Endothelial cell of umbilical vein (primary cell): Measurements from ENCODE around the gene SHISA7. TPM values are rescaled to one million over a fixed set of nuclear protein-coding genes. Genes with fewer than 3 reads are reported as not detected.

Experiments
- BruUV-seq: library from RNA; stranded (reverse); fragments of 400-500 nt; replicated peaks from 2 replicates; lab custom pipeline; 2021; lab: Mats Ljungman, UMichigan
- CTCF ChIA-PET: fragments of 300-600, 350-600 bp; sonication (Branson Sonifier 250); formaldehyde crosslinking; loops from one replicate; lab custom pipeline; 2021; ENCODE audit warnings: antibody characterized with exemption, inconsistent platforms; lab: Charles Lee
- POLR2A ChIA-PET: fragments of 300-600, 350-600 bp; sonication (Branson Sonifier 250); formaldehyde crosslinking; loops from one replicate; lab custom pipeline; 2021; ENCODE audit warnings: antibody characterized with exemption, inconsistent platforms; lab: Charles Lee
- DNase-seq: peaks from one replicate; pipeline ENCODE4 v3.0.0-alpha.2; 2011; ENCODE audit warnings: low read depth, low spot score
- FAIRE-seq: peaks from 2 replicates; lab custom pipeline; 2011; peaks lifted over from hg19 to GRCh38; lab: Jason Lieb, UNC
- H2AFZ ChIP-seq: 2 replicates; pipeline ENCODE4 v1.6.0; 2012; ENCODE audit warnings: low read depth, low read length, control low read depth, inconsistent platforms
- H3K27ac ChIP-seq: 2 replicates; pipeline ENCODE4 v1.5.1; 2011; ENCODE audit warnings: low read depth, mild to moderate bottlenecking, control low read depth, low read length, moderate library complexity; ENCODE audit not compliant: insufficient read depth
- H3K27me3 ChIP-seq, 2 experiments: 2 replicates each; pipeline versions ENCODE4 v1.6.0 to v1.6.1; 2011; ENCODE audit warnings: low read length in 2 of 2, mixed read lengths in 1 of 2; ENCODE audit not compliant: control insufficient read depth in 2 of 2, insufficient read depth in 2 of 2
- H3K36me3 ChIP-seq, 2 experiments: 2 replicates in 1 of 2; 3 replicates in 1 of 2; pipeline ENCODE4 v1.5.1; 2011; ENCODE audit warnings: low read length in 2 of 2, mild to moderate bottlenecking in 1 of 2, moderate library complexity in 1 of 2; ENCODE audit not compliant: control insufficient read depth in 2 of 2, insufficient read depth in 2 of 2; ENCODE audit errors: extremely low read depth in 1 of 2
- H3K4me1 ChIP-seq: 3 replicates; pipeline ENCODE4 v1.5.1; 2011; ENCODE audit warnings: mild to moderate bottlenecking, low read length; ENCODE audit not compliant: control insufficient read depth, insufficient read depth; ENCODE audit errors: extremely low read depth
- H3K4me2 ChIP-seq: 2 replicates; pipeline ENCODE4 v1.6.1; 2011; ENCODE audit warnings: low read length, control low read depth, mixed read lengths; ENCODE audit not compliant: insufficient read depth
- H3K4me3 ChIP-seq, 3 experiments: fragments of 200-600 bp in 1 of 3; sonication (generic), shearing (Covaris generic) in 1 of 3; replicated peaks in 1 of 3; 2 replicates each; pipeline ENCODE4 v1.5.1; 2011 to 2016; ENCODE audit warnings: control low read depth in 3 of 3, low read length in 3 of 3, mild to moderate bottlenecking in 2 of 3, inconsistent platforms in 1 of 3, low read depth in 1 of 3, moderate library complexity in 1 of 3; ENCODE audit not compliant: insufficient read depth in 1 of 3
- H3K79me2 ChIP-seq: 2 replicates; pipeline ENCODE4 v1.6.0; 2012; ENCODE audit warnings: low read length, inconsistent platforms; ENCODE audit not compliant: control insufficient read depth, insufficient read depth
- H3K9ac ChIP-seq: replicated peaks from 2 replicates; pipeline ENCODE3; 2011; ENCODE audit warnings: low read length, control low read depth; ENCODE audit not compliant: insufficient read depth; ENCODE audit errors: extremely low read depth
- H3K9me1 ChIP-seq: replicated peaks from 3 replicates; pipeline ENCODE4 v1.6.0; 2011; ENCODE audit warnings: mild to moderate bottlenecking, low read length; ENCODE audit not compliant: control insufficient read depth, insufficient read depth; ENCODE audit errors: extremely low read depth
- H3K9me3 ChIP-seq: replicated peaks from 2 replicates; pipeline ENCODE4 v1.5.1; 2012; ENCODE audit warnings: low read length, inconsistent platforms; ENCODE audit not compliant: control insufficient read depth, insufficient read depth
- H4K20me1 ChIP-seq: replicated peaks from 2 replicates; pipeline ENCODE3; 2011; ENCODE audit warnings: mild to moderate bottlenecking, low read length; ENCODE audit not compliant: control insufficient read depth, insufficient read depth; ENCODE audit errors: extremely low read depth
- CTCF ChIP-seq, 2 donors: IDR thresholded peaks; 1 replicate in 1 of 2; 2 replicates in 1 of 2; pipeline ENCODE4 v1.5.1; 2011; ENCODE audit warnings: low read length in 2 of 2, mild to moderate bottlenecking in 2 of 2, moderate library complexity in 2 of 2, control low read depth in 1 of 2, inconsistent platforms in 1 of 2, low read depth in 1 of 2; ENCODE audit not compliant: insufficient read depth in 1 of 2; ENCODE audit errors: extremely low read depth in 1 of 2
- EZH2 ChIP-seq: IDR thresholded peaks from 2 replicates; pipeline ENCODE4 v1.6.1; 2012; ENCODE audit warnings: borderline replicate concordance, low read depth, mild to moderate bottlenecking, moderate library complexity, low read length, inconsistent platforms; ENCODE audit not compliant: severe bottlenecking
- FOS ChIP-seq: IDR thresholded peaks from 2 replicates; pipeline ENCODE4 v1.6.1; 2011; ENCODE audit warnings: mild to moderate bottlenecking, low read length, moderate library complexity, borderline replicate concordance; ENCODE audit not compliant: insufficient read depth
- GATA2 ChIP-seq: IDR thresholded peaks from 2 replicates; pipeline ENCODE4 v1.7.0; 2011; ENCODE audit warnings: low read depth, mild to moderate bottlenecking, moderate library complexity, mixed read lengths, low read length; ENCODE audit not compliant: insufficient read length, insufficient read depth
- JUN ChIP-seq: IDR thresholded peaks from 2 replicates; pipeline ENCODE4 v1.6.1; 2011; ENCODE audit warnings: borderline replicate concordance, low read depth; ENCODE audit not compliant: insufficient read length, insufficient read depth
- MYC ChIP-seq: IDR thresholded peaks from one replicate; pipeline ENCODE4 v1.6.1; 2011; ENCODE audit warnings: mild to moderate bottlenecking, low read depth, low read length
- POLR2A ChIP-seq: IDR thresholded peaks from 2 replicates; pipeline ENCODE4 v1.6.1; 2012; ENCODE audit warnings: low read depth, mild to moderate bottlenecking, control low read depth, low read length
- POLR2AphosphoS5 ChIP-seq: IDR thresholded peaks from 2 replicates; pipeline ENCODE4 v1.6.1; 2012; ENCODE audit warnings: low read depth, mild to moderate bottlenecking, control low read depth, low read length, moderate library complexity; ENCODE audit not compliant: insufficient read depth
- dilution Hi-C: fragments of 300-500 bp; cut with MboI; formaldehyde crosslinking; loops from one replicate; pipeline ENCODE4 v1.15.0; 2019; ENCODE audit warnings: low sequenced_read_pairs; ENCODE audit not compliant: extremely low pct_ligation_motif_present
- intact Hi-C: fragments of 100-400 bp; cut with micrococcal nuclease; formaldehyde crosslinking; loops from one replicate; pipeline ENCODE4 v1.10.0; 2022
- polyA plus RNA-seq, 4 experiments: library from polyadenylated mRNA; depleted of rRNA in 3 of 4; stranded (reverse) in 3 of 4; unstranded in 1 of 4; fragments of >200 nt; gene quantifications; 2 replicates each; pipeline versions ENCODE4 v1.2.1 to v1.2.3, GENCODE V29; 2011 to 2012; ENCODE audit warnings: missing spikeins in 1 of 4
- total RNA-seq: library from RNA; stranded (reverse); gene quantifications from 2 replicates; pipeline ENCODE4 v1.2.3, GENCODE V29; 2021
- TF ChIP-seq, protein P1 (sequence below): IDR thresholded peaks from 2 replicates; pipeline ENCODE4 v1.6.1; 2011; ENCODE audit not compliant: insufficient read depth, insufficient read length

The SHISA7 gene
- total and polyA plus RNA-seq, 2 donors (not counting 3 experiments of a cell fraction or from before 2014, with no cell fraction given): not detected

- no TSS peak for BruUV-seq
- Histone ChIP-seq H4K20me1 (no peaks in the 10 kb centered on the region), H3K27ac (no peak overlapping the region), H3K9me3 (no peaks in the 10 kb centered on the region), H3K4me2 (no peak overlapping the region), H3K27me3 (peaks cover 0 to 8% of the 10 kb centered on the region in 2 experiments), H3K36me3 (no peaks in the 10 kb centered on the region), H3K9me1 (no peaks in the 10 kb centered on the region), H3K4me3 (no peak overlapping the region), H3K9ac (no peak overlapping the region), H3K79me2 (no peaks in the 10 kb centered on the region), H2AFZ (no peak overlapping the region), H3K4me1 (no peaks in the 10 kb centered on the region)
- POLR2A ChIA-PET: interaction anchor here (1.0 kb wide), 1 partner anchor 12 kb away, joined by 3 read pairs; the partner anchor contains the start of gene UBE2S
- FAIRE-seq (no peak), DNase-seq (no peak)
- CTCF ChIA-PET: interaction anchor here (0.8 to 4.5 kb wide), 8 partner anchors 34 to 283 kb away, joined by 3 to 69 read pairs (median 6); no protein-coding TSS in a partner anchor
- dilution Hi-C loops: no loop called here
- intact Hi-C loops: loop anchor here (2.0 kb wide), 2 partner anchors 85 to 127 kb away; no protein-coding TSS in a partner anchor
- TF ChIP-seq MYC (no peak), EZH2 (no peak), FOS (no peak), POLR2A (no peak), CTCF (IDR thresholded peaks at IDR 0.05; ENCODE audit: extremely low read depth in 1 of 2, insufficient read depth in 1 of 2, low read depth in 1 of 2, low read length in 2 of 2) (no peak), GATA2 (no peak), JUN (no peak), POLR2AphosphoS5 (no peak)
- TF ChIP-seq, protein P1, sequence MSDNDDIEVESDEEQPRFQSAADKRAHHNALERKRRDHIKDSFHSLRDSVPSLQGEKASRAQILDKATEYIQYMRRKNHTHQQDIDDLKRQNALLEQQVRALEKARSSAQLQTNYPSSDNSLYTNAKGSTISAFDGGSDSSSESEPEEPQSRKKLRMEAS: no peak
These were observed 23.4 kb downstream of the SHISA7 start for GRCh38 chr19:55419624-55420236.
